Brain microvascular endothelial cell (primary cell): ENCODE data around the gene NCOR2.
A peak's percentile ranks its signal among the peaks of the same experiment; 100 is the strongest.

ENCODE experiments used
- DNase-seq: peaks from one replicate; pipeline ENCODE4 v3.0.0-alpha.2; 2020
- H3K27ac ChIP-seq: fragments of 250-450 bp; sonication (Bioruptor Pico); 2 replicates; pipeline ENCODE4 v1.5.1; 2020; ENCODE audit warnings: mild to moderate bottlenecking, moderate library complexity
- H3K27me3 ChIP-seq: fragments of 250-450 bp; sonication (Bioruptor Pico); replicated peaks from 2 replicates; pipeline ENCODE4 v1.5.1; 2020; ENCODE audit warnings: mild to moderate bottlenecking
- H3K36me3 ChIP-seq: fragments of 250-450 bp; sonication (Bioruptor Pico); replicated peaks from 2 replicates; pipeline ENCODE4 v1.5.1; 2020; ENCODE audit warnings: mild to moderate bottlenecking
- H3K4me3 ChIP-seq: 2 replicates; pipeline ENCODE4 v1.5.1; 2011; ENCODE audit warnings: low read depth, mild to moderate bottlenecking, control low read depth, low read length, moderate library complexity
- in situ Hi-C: cut with HindIII; loops from 2 replicates; pipeline ENCODE4 v1.10.0; 2017; ENCODE audit warnings: low sequenced_read_pairs, low pct_ligation_motif_present
- TF ChIP-seq, protein P1 (sequence below): IDR thresholded peaks from 2 replicates; pipeline ENCODE4 v1.5.1; 2011; ENCODE audit warnings: low read depth, mild to moderate bottlenecking, moderate library complexity, low read length, control low read depth, inconsistent platforms; ENCODE audit errors: missing control alignments

The NCOR2 gene

DNA sequence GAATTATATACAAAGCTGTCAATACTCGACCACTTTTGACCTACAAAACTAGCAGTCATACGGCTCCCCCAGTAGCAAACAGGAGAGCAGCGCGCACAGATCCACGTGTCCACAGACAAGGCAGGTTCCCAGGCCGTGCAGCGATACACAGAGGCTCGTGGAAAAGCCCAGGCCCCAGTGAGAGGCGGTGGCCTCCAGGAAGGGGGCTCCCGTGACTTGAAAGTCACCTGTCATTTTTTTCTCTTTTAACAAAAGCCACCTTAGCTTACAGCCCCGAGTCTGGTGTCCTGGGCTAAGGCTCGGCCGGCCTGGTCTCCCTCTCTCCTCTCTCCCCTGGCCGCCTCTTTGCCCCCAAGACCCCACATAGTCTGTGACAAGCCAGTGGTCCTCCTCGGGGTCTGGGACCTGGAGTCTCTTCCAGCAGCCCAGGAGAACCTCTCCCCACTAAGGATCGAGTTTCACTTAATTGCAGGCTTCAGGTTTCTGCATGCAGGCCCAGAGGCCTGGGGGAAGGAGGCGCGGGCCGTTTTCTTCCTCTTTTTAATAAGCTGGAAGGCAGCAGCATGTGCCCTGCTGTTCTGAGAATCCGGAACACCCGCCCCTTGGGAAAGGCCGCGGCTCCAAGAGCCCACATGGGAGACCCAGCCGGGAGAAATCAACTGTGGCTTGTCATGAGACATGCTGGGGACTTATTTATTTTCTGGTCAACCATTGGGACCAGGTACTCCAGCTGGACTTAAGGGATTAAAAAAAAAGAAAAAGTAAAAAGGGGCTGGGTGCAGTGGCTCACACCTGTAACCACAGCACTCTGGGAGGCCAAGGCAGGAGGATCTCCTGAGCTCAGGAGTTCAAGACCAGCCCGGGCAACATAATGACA, 15.9 kb downstream of the NCOR2 start:
- Histone ChIP-seq H3K4me3 (no peak overlapping the region), H3K27me3 (no peaks in the 10 kb centered on the region), H3K36me3 (no peaks in the 10 kb centered on the region), H3K27ac (no peak overlapping the region)
- TF ChIP-seq, protein P1, sequence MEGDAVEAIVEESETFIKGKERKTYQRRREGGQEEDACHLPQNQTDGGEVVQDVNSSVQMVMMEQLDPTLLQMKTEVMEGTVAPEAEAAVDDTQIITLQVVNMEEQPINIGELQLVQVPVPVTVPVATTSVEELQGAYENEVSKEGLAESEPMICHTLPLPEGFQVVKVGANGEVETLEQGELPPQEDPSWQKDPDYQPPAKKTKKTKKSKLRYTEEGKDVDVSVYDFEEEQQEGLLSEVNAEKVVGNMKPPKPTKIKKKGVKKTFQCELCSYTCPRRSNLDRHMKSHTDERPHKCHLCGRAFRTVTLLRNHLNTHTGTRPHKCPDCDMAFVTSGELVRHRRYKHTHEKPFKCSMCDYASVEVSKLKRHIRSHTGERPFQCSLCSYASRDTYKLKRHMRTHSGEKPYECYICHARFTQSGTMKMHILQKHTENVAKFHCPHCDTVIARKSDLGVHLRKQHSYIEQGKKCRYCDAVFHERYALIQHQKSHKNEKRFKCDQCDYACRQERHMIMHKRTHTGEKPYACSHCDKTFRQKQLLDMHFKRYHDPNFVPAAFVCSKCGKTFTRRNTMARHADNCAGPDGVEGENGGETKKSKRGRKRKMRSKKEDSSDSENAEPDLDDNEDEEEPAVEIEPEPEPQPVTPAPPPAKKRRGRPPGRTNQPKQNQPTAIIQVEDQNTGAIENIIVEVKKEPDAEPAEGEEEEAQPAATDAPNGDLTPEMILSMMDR: no peak
- in situ Hi-C loops: no loop called here
- DNase-seq: no peak

DNA sequence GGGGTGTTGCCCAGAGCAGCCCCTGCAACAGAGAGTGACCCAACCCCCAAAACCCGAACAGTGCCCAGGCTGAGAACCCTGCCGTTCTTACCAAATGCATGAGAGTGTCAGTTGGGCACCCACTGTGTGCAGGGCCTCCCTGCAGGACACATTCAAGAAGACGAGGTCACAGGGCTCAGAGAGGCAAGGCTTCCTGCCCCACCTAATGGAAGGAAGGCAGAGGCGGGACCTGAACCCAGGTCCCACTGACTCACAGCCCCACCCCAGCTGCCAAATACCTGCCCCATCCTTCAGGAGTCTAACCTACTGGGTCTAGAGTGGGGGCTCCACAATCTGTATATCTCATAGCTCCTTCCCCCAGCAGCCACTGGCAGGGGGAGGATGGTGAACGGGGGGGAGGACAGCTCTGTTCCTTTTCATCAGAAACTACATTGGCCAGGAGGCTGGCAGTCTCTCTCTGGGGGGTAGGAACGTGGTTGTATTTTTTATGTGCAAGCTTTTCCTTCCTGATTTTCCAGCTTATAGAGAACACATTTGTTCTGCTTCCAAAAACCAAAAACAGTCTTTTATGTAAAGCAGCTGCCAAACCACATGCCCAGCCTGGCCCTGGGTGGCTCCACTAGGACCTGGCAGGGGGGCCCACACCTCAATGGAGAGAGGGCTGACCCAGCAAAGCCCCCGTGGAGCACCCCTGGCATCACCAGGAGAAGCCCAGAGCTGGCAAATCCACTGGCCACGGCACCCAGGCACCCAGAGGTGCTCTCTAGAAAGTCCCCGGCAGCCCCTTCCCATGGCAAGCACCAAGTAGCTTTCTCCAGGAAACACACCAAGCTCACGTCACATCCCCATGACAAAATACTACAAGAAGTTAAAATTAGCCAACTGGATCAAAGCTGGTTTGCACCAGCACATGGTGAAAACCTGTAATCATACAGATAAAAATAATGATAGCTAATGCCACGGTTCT, 17.0 kb downstream of the NCOR2 start:
- Histone ChIP-seq H3K4me3 (no peak overlapping the region), H3K27ac (no peak overlapping the region), H3K27me3 (no peaks in the 10 kb centered on the region), H3K36me3 (no peaks in the 10 kb centered on the region)
- in situ Hi-C loops: no loop called here
- TF ChIP-seq, protein P1: no peak
- no peak for DNase-seq

DNA sequence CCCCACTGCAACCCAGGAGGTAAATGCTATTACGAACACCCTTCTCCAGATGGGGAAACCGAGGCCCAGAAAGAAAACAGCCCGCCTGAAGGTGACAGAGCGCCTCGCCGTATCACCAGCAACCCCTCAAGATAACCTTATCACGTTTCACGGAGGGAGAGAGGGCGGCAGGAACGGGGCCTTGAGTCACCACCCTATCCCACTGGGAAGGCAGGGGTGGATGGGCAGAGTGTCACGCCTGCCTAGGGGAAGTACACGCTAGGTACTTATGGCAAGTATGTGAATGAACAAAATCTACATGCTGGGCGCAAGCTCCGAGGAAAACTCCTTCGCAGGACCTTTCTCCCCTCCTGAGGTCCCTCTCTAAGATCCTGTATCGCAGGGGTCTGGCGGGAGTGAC, 17.8 kb downstream of the NCOR2 start:
- H3K4me3 ChIP-seq: no peak overlapping the region
- no peak for DNase-seq
- no peaks in the 10 kb centered on the region for H3K36me3 ChIP-seq
- no peak overlapping the region for H3K27ac ChIP-seq
- no peaks in the 10 kb centered on the region for H3K27me3 ChIP-seq
- TF ChIP-seq, protein P1: no peak
- in situ Hi-C loops: no loop called here

DNA sequence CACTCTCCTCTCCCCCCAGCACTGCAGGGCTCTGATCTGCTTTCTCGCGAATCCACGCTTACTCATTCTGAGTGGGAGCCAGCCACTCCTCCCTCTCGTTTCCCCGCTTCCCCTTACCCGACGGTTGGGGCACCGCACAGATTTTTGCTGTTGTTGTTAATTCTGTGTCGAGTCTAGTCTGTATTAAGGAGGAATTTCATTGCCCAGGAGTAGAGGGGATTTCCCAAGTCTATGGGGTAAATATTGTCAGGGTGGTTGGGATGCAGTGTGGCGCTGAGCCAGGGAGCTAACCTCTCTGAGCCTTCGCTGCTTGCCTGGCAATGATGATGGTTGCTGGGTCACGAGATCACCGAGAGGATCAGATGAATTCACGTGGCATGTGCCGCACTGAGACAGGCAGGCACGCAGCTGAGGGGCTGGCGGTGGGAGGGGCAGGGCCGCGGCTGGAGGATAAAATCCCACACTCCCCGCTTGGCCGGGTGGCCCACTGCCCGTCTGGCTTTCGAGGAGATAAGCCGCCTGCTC, 18.5 kb downstream of the NCOR2 start:
- no peaks in the 10 kb centered on the region for H3K27me3 ChIP-seq
- DNase-seq: peak; percentile 16
- H3K4me3 ChIP-seq: no peak overlapping the region
- no peaks in the 10 kb centered on the region for H3K36me3 ChIP-seq
- in situ Hi-C loops: no loop called here
- no peak overlapping the region for H3K27ac ChIP-seq
- TF ChIP-seq, protein P1: no peak

DNA sequence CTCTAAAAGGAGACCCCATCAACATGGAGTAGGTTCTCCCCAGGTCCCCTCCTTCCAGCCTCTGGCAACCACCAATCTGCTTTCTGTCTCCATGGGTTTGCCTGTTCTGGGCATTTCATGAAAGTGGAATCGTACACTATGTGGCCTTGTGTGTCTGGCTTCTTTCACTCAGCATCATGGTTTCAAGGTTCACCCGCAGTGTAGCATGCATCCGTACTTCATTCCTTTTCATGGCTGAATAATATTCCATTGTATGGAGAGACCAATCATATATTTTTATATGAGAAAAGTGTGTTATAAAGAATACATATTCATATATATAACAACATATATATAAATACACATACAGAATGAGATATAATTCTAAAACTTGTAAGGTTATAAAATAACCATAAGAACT, 19.8 kb downstream of the NCOR2 start:
- Histone ChIP-seq H3K27me3 (no peaks in the 10 kb centered on the region), H3K4me3 (no peak overlapping the region), H3K36me3 (no peaks in the 10 kb centered on the region), H3K27ac (no peak overlapping the region)
- in situ Hi-C loops: no loop called here
- TF ChIP-seq, protein P1: no peak
- no peak for DNase-seq
